Stimulated activated CD4-positive, alpha-beta T cell treated with anti-CD3 and anti-CD28 coated beads, Interleukin-4, amount 100 ng/mL, for 24 hours (primary cell): Measurements from ENCODE around the gene HNRNPD.
"Not testable (repeated sequence)": the region's sequence is repeated elsewhere in the genome, so short reads cannot be mapped to it uniquely, and the experiment has no call there.

ENCODE experiments used
- DNase-seq: peaks from one replicate; pipeline ENCODE4 v3.0.0-alpha.2; 2020

The HNRNPD gene, protein sequence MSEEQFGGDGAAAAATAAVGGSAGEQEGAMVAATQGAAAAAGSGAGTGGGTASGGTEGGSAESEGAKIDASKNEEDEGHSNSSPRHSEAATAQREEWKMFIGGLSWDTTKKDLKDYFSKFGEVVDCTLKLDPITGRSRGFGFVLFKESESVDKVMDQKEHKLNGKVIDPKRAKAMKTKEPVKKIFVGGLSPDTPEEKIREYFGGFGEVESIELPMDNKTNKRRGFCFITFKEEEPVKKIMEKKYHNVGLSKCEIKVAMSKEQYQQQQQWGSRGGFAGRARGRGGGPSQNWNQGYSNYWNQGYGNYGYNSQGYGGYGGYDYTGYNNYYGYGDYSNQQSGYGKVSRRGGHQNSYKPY

DNA sequence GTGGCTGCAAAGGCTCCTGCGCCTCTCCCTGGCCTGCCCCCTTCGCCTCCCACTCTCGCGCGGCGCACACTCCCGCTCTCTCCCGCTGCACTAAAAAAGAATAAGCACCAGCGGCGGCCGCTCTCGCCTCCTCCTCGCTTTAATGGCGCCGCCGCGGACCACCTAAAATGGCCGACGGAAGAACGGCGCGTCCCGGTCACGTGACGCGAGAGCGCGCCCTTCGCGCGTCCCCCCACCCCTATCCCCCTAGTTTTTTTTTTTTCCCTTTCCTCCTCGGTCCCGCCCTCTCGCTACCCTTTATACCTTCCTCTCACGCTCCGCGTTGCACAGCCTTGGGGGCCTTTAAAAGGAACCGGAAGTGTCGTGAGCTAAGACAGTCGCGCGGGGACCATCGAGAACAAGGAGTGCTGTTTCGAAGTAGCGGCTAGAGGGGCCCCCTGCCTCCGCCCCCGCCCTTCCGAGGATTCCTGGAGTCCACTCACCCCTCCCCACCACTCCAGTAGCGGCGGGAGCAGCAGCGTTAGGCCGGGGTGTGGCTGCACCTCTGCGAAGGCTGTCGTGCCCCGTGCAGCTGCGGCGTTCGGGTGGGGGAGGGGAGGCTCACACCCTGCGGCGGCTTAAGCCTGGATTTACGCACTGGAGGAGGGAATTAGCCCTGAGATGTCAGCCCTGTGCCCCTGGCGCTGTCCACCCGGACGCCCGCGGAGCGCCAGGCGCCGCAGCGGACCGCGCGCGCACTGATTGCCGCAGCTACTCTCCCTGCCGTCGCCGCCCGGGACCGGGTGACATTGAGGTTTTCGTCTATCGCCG, at the start of gene HNRNPD:
HNRNPD (minus strand) TSS at position 176 of the 810 bp plus-strand sequence. CDS start 313 bp downstream, outside the sequence.
- peak; percentile 95 for DNase-seq

DNA sequence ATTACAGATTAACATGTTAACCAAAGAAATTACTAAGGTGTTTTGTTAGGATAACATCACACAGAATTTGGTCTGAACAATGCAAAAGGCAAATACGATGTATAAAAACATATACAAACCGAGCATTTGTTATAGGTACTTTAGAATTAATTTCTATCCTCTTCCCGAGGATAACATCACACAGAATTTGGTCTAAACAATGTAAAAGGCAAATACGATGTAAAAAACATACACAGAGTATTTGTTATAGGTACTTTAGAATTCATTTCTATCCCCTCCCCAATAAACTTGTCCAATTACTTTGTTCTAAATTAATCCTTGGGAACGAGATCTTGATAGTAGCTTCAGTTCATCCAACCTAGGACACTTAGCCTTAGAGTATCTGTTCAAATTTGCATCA, 48.8 kb upstream of the HNRNPD start:
- DNase-seq: no peak

DNA sequence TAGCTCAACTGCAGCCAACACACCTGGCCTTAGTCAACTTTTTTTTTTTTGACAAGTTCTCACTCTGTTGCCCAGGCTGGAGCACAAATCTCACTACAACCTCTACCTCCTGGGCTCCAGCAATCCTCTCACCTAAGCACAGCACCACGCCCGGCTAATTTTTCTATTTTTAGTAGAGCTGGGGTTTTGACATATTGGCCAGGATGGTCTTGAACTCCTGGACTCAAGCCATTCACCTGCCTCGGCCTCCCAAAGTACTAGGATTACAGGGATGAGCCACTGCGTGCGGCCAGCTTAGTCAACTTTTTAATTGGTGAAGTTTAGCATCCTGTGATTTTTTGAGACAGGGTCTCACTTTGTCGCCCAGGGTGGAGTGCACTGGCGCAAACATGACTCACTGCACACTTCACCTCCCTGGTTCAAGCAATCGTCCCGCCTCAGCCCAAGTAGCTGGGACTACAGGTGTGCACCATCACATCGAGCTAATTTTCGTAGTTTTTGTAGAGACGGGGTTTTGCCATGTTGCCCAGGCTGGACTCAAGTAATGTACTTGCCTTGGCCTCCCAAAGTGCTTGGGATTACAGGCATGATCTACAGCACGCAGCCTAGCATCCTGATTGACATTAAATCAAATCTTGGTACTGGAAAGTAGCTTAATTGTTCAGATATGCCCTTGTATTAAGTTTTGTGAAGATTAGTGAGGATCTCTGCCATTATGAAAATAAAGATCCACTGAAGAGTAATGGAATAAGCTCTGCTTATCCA, 48.2 kb upstream of the HNRNPD start:
- no peak for DNase-seq

DNA sequence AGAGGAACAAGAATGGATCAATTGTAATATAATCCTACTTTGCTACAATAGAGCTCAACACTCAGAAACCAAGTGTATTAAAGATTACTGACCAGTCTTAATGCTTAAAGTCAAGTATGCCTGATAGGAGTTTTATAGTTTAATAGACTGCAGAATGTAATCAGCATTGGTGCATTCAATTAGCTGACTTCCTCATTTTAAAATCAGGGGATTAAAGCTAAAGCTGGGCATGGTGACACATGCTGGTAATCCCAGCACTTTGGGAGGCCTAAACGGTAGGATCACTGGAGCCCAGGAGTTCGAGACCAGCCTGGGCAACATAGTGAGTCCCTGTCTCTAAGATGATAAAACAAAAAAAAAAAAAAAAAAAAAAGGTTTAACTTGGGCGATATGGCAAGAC, 45.7 kb upstream of the HNRNPD start:
- no peak for DNase-seq

DNA sequence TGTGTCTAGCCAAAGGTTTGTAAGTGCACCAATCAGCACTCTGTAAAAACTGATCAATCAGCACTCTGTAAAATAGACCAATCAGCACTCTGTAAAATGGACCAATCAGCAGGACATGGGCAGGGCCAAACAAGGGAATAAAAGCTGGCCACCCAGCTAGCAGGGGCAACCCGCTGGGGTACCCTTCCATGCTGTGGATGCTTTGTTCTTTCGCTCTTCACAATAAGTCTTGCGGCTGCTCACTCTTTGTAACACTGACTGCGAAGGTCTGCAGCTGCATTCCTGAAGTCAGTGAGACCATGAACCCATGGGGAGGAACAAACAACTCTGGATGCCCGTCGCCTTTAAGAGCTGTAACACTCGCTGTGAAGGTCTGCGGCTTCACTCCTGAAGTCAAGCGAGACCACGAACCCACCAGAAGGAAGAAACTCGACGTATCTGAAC, 42.2 kb upstream of the HNRNPD start:
- DNase-seq: no peak

DNA sequence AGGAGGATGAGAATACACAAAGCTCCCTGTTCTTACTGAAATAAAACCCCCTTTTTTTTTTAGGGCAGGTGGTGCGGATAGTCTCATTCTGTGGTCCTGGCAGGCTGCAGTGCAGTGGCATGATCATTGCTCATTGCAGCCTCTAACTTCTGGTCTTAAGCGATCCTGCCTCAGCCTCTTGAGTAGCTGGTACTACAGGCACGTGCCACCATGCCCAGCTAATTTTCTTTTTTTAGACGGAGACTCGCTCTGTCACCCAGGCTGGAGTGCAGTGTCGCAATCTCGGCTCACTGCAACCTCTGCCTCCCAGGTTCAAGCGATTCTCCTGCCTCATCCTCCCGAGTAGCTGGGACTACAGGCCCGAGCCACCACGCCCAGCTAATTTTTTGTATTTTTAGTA, 41.3 kb upstream of the HNRNPD start:
- not testable (repeated sequence) for DNase-seq

DNA sequence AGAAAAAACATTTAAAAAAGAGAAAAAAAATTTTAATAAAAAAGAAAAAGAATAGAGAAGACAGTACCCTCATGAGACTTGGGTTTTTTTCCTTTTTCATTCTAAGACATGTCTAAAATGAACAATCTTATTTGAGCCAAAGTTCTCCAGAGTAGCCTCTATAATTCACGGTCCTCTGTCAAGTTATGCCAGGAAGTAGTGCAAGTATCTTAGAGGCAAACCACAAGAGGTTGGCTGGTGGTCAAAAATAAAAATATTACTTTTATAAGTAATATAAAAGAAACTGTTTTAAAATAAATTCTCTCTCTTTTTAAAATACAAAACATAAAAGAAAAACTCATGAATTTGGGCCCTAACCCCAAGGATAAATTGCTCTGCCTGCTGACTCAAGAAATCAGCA, 29.9 kb upstream of the HNRNPD start:
- DNase-seq: no peak

DNA sequence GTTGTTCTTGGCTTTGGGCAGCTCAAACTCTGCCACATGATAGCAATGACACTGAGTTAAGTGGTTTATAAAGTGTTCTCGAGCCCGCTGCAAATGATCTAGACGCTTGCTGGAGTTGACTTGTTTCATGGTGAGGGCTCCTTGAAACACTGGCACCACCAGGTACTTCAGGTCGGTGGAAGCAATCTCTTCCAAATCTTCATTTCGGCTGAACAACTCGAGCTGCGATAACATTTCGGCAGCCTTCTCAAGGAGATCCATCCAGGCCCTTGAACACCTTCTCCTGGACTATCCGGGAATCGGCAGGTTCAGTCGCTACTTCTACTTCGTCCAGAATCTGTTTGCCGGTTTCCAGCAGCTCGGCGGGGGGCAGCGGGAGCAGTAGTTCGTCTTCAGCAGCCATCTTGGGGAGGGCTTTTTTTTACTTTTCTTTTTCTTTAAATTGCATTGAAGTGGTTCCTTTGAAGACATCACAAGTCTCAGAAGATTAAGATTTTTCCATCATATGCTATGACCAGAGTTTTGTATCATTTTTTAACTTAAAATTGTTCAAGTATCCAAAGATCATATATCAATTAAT, 28.5 kb upstream of the HNRNPD start:
- no peak for DNase-seq

DNA sequence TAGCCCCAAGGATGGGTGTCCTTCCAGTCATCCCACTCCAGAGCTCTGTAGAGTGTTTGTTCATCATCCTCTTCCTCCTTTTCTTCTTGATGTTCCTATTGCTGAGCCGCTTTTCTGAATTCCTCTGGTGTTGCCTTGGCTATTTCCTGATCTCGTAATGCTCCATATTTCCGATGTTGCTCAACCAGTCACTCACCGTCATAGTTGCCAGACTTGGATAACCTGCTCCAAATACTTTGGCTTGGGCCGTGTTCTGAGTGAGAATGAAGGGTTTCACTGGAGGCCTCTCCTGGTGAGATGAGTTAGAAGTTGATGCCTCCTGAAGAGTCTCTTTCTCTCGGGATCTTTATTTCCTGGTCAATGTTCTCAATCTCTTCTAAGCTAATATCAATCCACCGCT, 27.8 kb upstream of the HNRNPD start:
- DNase-seq: no peak

DNA sequence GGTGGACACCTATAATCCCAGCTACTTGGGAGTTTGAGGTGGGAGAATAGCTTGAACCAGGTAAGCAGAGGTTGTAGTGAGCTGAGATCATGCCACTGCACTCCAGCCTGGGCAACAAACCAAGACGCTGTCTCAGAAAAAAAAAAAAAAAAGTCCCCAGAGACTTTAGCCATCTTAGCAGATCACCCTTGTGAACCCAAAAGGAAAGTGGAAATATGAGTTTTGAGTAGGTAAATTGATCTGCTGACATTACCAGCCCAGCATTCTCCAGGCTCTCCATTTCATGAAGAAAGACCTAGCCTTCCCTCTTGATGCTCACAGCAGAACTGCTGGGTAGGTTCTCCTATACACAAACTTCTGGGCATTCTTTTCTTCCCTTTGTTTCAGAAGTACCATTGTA, 24.5 kb upstream of the HNRNPD start:
- no peak for DNase-seq

DNA sequence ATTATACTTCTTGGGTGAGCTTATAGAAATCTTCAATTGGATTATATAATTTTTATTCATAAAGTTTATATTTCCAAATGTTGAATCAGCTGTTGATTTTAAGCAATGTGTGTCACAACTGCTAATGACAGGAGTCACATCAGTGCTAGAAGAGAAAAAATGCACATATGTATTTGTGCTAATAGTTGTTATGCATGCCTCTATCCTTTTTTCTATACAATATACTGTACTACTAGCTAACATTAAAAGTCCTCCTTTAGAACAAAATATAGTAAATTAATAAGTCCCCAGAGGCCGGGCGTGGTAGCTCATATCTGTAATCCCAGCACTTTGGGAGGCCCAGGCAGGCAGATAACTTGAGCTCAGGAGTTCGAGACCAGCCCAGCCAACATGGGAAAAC, 23.7 kb upstream of the HNRNPD start:
- DNase-seq: no peak

DNA sequence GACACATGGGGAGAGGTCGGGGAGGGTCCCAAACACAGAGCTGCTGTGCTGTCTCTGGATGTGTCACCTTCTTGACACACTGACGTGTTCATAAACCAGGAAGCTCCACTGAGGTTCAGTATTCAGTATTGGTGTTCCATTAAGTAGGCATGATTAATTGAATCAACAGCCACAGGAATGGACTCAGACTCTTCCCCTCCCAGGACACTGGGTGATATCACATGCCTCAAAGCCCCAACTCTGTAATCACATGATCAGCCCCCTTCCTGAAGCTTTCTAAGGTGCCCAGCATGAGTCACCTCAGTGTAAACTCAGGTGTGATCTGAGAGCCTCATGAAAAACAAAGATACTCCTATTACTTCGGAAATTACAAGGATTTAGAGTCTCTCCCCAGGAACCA, 21.1 kb upstream of the HNRNPD start:
- DNase-seq: no peak

DNA sequence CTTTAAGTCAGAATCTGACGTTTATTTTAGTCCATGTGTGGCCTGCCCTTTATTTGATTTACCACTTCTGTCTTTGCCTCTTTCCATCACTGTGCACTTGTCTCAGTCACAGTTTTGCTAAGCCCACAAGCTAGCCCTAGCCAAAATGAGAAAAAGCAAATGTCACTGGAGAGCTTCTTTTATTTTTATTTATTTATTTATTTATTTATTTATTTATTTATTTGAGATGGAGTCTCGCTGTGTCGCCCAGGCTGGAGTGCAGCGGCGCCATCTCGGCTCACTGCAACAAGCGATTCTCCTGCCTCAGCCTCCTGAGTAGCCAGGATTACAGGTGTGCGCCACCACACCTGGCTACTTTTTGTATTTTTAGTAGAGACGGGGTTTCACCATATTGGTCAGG, 16.3 kb upstream of the HNRNPD start:
- not testable (repeated sequence) for DNase-seq

DNA sequence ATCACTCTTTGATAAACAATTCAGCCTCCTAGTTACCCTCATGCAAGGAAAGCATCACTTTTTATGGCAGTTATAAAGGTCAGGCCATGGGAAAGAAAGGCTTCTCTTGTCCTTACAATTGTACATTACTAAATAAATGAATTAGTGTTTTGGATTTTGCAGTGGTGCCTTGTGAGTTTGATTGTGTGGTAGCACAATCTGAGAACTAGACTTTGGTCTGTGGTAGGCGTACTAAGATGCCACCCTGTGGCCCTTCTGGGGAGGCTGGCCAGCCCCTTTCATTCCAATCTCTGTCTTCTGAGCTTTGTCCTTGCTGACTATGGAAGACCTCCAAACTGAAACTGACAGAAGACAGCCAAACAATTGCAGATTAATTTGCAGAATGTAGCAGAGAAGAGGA, 14.6 kb upstream of the HNRNPD start:
- DNase-seq: no peak

DNA sequence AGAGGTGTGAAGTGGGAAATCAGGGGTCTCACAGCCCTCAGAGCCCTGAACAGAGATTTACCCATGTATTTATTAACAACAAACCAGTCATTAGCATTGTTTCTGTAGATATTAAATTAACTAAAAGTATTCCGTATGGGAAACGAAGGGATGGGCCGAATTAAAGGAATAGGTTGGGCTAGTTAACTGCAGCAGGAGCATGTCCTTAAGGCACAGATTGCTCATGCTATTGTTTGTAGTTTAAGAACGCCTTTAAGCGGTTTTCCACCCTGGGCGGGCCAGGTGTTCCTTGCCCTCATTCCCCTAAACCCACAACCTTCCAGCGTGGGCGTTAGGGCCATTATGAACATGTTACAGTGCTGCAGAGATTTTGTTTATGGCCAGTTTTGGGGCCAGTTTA, 12.5 kb upstream of the HNRNPD start:
- DNase-seq: not testable (repeated sequence)

DNA sequence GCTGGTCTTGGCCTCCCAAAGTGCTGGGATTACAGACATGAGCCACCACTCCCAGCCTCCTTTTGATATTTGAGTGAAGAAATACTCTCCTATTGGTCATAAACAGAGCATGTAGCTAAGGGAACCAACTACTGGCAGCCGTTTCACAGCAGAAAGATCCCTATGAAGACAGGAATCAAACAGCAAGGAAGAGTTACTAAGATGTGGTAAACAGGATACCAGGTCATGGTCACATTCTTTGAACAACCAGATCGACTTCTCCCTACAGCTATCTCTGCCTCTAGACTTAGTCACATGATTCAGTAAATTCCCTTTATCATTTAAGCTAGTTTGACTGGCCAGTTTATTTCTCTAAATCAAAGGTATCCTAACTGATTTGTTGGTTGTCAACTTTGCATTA, 9.0 kb upstream of the HNRNPD start:
- no peak for DNase-seq

DNA sequence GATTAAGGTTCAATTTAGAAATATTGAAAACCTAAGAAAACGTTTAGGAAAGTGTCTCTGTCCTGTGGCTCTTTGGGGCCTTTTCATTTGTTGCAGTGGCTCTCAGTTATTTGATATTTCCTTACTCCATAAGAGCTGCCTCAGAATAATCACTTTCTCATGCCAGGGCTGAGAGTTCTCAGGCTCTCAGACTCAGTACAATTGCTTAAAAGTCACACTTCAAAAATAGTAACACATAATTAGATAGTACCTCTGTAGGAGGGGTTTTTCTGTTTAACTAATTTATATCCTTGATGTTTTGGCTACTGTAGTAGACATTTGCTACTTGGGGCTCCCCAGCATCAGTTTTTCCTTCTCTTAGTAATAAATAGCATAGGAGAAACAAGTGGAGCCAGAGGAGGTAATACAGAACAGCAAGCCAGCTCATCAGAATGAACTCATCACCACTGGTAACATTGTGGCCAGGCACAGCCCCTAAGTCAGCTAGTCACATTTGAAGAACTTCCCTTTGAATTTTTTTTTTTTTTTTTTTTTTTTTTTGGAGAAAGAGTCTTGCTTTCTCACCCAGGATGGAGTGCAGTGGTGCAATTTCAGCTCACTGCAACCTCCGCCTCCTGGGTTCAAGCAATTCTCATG, 8.0 kb upstream of the HNRNPD start:
- no peak for DNase-seq

DNA sequence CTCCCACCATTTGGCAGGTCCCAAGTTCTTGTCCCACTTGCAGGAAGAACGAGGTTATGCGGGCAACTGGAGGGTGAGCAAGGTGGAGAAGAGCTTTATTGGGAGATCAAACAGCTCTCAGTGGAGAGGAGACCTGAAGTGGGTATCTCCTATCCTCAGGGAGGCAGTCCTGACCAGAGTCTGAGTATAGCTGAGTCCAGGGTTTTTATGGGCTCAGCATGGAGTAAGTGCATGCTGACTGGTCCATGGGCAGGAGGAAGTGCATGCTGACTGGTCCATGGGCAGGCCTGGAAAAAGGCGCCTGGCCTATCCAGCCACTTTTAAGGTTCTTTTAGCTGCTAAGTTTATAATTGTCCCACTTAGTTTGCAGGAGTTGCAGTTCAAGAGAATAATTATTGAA, 7.4 kb upstream of the HNRNPD start:
- DNase-seq: no peak

DNA sequence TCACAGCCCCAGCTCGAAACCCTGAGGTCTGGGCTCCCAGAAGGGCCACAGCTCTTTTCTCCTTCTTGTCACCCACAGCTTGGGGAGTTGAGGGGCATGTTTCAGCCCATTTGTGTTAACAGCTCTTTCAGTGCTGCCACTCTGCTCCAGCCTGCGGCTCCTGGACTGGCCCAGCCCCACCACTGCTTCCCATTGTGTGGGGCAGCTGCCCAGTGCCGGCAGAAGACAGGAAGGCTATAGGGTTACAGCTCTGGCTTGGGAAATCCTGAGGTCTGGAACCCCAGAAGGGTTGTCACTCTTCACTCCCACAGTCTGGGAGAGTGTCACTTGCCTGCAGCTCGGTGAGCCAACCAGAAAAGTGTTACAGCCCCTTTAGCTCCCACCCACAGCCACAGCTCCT, 7.0 kb upstream of the HNRNPD start:
- DNase-seq: no peak

DNA sequence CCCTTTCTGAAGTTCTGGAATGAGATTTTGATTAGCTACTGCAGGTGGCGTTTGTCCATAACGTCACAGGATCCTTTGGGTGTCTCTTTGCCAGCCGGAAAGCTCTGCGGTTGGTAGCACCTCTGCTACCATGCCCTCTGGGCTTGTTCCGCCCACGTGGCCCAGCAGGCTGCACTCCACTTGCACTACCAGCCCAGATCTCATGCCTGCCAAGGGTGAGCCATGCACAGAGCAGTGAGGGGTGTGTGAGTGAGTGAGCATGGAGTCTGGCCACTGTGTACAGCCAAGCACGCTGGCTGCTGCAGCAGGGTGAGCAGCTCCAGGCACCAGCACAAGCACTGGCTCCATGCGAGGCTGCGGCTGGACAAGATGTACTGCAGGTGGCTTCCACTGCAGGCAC, 6.6 kb upstream of the HNRNPD start:
- DNase-seq: no peak

DNA sequence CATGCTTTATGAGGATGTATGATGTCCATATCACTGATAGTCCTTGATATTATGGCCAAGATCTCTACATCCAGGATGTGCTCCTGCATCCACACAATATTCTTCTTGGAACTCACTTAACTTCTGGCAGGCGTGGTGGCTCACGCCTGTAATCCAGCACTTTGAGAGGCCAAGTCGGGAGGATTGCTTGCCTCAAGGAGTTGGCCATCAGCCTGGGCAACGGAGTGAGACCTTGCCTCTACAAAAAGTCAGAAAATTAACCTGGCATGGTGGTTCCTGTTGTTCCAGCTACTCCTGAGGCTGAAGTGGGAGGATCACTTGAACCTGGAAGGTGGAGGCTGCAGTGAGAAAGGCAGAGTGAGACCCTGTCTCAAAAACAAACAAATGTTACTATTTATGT, 2.3 kb upstream of the HNRNPD start:
- DNase-seq: no peak

DNA sequence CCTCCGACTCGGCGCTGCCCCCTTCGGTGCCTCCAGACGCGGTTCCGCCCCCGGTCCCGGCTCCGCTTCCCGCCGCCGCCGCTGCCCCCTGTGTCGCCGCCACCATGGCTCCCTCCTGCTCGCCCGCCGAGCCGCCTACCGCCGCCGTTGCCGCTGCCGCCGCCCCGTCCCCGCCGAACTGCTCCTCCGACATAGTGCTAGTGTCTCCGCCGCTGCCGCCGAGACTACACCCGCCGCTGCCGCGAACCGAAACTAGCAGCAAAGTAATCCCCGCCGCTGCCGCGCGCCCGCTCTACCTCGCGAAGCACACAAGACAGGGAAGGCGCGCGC, 340 bp downstream of the HNRNPD start:
- no peak for DNase-seq
